Putamen (tissue), 1 donor: ENCODE measurements around the gene ZNF628.

Experiments used
- DNase-seq: peaks from one replicate; pipeline ENCODE4 v3.0.0-alpha.2; 2016; ENCODE audit warnings: low spot score

Gene ZNF628

GRCh38 chr19:55451163-55451964 lies 25.1 kb upstream of the ZNF628 start:
- no peak for DNase-seq

GRCh38 chr19:55451965-55452748 lies 24.3 kb upstream of the ZNF628 start:
- peak; percentile 72 for DNase-seq

- peak; percentile 97 for DNase-seq
Observed at GRCh38 chr19:55452749-55453346, 23.6 kb upstream of the ZNF628 start.

GRCh38 chr19:55453511-55454260 lies 22.7 kb upstream of the ZNF628 start:
- DNase-seq = no peak

- DNase-seq = peak; percentile 75
Observed at GRCh38 chr19:55454787-55455243, 21.6 kb upstream of the ZNF628 start.

GRCh38 chr19:55455576-55456235 lies 20.7 kb upstream of the ZNF628 start:
- no peak for DNase-seq

- DNase-seq = no peak
Observed at GRCh38 chr19:55456347-55456746, 20.1 kb upstream of the ZNF628 start.

- DNase-seq = no peak
Observed at GRCh38 chr19:55457683-55458457, 18.5 kb upstream of the ZNF628 start.

- no peak for DNase-seq
Observed at GRCh38 chr19:55459551-55459949, 16.9 kb upstream of the ZNF628 start.

- DNase-seq = no peak
Observed at GRCh38 chr19:55459950-55460657, 16.3 kb upstream of the ZNF628 start.

- no peak for DNase-seq
Observed at GRCh38 chr19:55460670-55461258, 15.7 kb upstream of the ZNF628 start.

- DNase-seq = peak; percentile 100
Observed at GRCh38 chr19:55461259-55461973, 15.0 kb upstream of the ZNF628 start, which contains the start of gene ISOC2. Gene ISOC2, minus strand, starts transcription at chr19:55461642. Its CDS starts 5,156 bp downstream, at chr19:55456486.

GRCh38 chr19:55461974-55462626 lies 14.3 kb upstream of the ZNF628 start:
- DNase-seq = no peak

GRCh38 chr19:55462722-55463121 lies 13.7 kb upstream of the ZNF628 start:
- DNase-seq = no peak

GRCh38 chr19:55463583-55464031 lies 12.8 kb upstream of the ZNF628 start:
- no peak for DNase-seq

GRCh38 chr19:55464039-55464661 lies 12.3 kb upstream of the ZNF628 start:
- DNase-seq = no peak

GRCh38 chr19:55464662-55465054 lies 11.8 kb upstream of the ZNF628 start, which contains the start of gene C19orf85:
Gene C19orf85, minus strand, starts transcription at chr19:55464751. Its CDS starts 197 bp downstream, at chr19:55464554.
- DNase-seq = no peak
